CD14-positive monocyte (primary cell): ENCODE measurements around the gene UBE2QL1. TPM values are rescaled to one million over a fixed set of nuclear protein-coding genes. Genes with fewer than 3 reads are reported as not detected.

Experiments
- DNase-seq, 3 donors: peaks; one replicate each; pipeline ENCODE4 v3.0.0-alpha.2; 2011 to 2022
- H2AFZ ChIP-seq: 2 replicates; pipeline ENCODE4 v1.6.0; 2012; ENCODE audit warnings: mild to moderate bottlenecking, low read depth, low read length, inconsistent platforms; ENCODE audit not compliant: insufficient read depth, poor library complexity, severe bottlenecking
- H3K27ac ChIP-seq, 2 donors: 1 replicate in 1 of 2; 2 replicates in 1 of 2; pipeline ENCODE4 v1.5.1; 2012 to 2013; ENCODE audit warnings: low read length in 2 of 2, control low read depth in 1 of 2, inconsistent platforms in 1 of 2, low read depth in 1 of 2, mild to moderate bottlenecking in 1 of 2
- H3K27me3 ChIP-seq, 2 donors: one replicate each; pipeline versions ENCODE4 v1.6.0 to v1.6.1; 2011 to 2013; ENCODE audit warnings: low read length in 2 of 2; ENCODE audit not compliant: control insufficient read depth in 2 of 2, insufficient read depth in 2 of 2
- H3K36me3 ChIP-seq, 2 donors: replicated peaks in 1 of 2; 1 replicate in 1 of 2; 2 replicates in 1 of 2; pipeline versions ENCODE4 v1.5.1 to v1.6.1; 2012 to 2013; ENCODE audit warnings: low read length in 2 of 2, control low read depth in 1 of 2, inconsistent platforms in 1 of 2, mild to moderate bottlenecking in 1 of 2; ENCODE audit not compliant: insufficient read depth in 2 of 2, control insufficient read depth in 1 of 2
- H3K4me1 ChIP-seq, 2 donors: 1 replicate in 1 of 2; 2 replicates in 1 of 2; pipeline versions ENCODE4 v1.5.1 to v1.6.1; 2012 to 2013; ENCODE audit warnings: low read length in 2 of 2, control low read depth in 1 of 2, inconsistent platforms in 1 of 2, mild to moderate bottlenecking in 1 of 2, moderate library complexity in 1 of 2; ENCODE audit not compliant: insufficient read depth in 2 of 2, control insufficient read depth in 1 of 2
- H3K4me2 ChIP-seq: replicated peaks from 2 replicates; pipeline ENCODE3; 2012; ENCODE audit warnings: low read length, moderate library complexity, mild to moderate bottlenecking; ENCODE audit not compliant: poor library complexity, severe bottlenecking; ENCODE audit errors: extremely low read depth
- H3K4me3 ChIP-seq, 3 experiments: fragments of 200-600 bp in 1 of 3; sonication (generic) in 1 of 3; replicated peaks in 1 of 3; 1 replicate in 2 of 3; 2 replicates in 1 of 3; pipeline ENCODE4 v1.5.1; 2011 to 2013; ENCODE audit warnings: low read length in 3 of 3, mild to moderate bottlenecking in 3 of 3, control low read depth in 2 of 3, low read depth in 2 of 3, inconsistent platforms in 1 of 3, moderate library complexity in 1 of 3
- H3K79me2 ChIP-seq: 2 replicates; pipeline ENCODE4 v1.6.0; 2012; ENCODE audit warnings: mild to moderate bottlenecking, control low read depth, inconsistent platforms, low read length, moderate library complexity; ENCODE audit not compliant: insufficient read depth
- H3K9ac ChIP-seq: 2 replicates; pipeline ENCODE4 v1.6.0; 2017; ENCODE audit warnings: low read length, mild to moderate bottlenecking; ENCODE audit not compliant: insufficient read depth, poor library complexity, severe bottlenecking
- H3K9me3 ChIP-seq, 2 donors: replicated peaks in 1 of 2; 1 replicate in 1 of 2; 2 replicates in 1 of 2; pipeline versions ENCODE4 v1.5.1 to v1.6.1; 2012 to 2013; ENCODE audit warnings: low read length in 2 of 2, control low read depth in 1 of 2; ENCODE audit not compliant: control insufficient read depth in 1 of 2, insufficient read depth in 1 of 2
- H4K20me1 ChIP-seq: 2 replicates; pipeline ENCODE4 v1.6.0; 2012; ENCODE audit warnings: mild to moderate bottlenecking, low read length, control low read depth, moderate library complexity; ENCODE audit not compliant: insufficient read depth
- H3K27ac Mint-ChIP-seq, 7 donors: one replicate each; pipeline ENCODE4 v1.8.0; 2020; ENCODE audit warnings: mild to moderate bottlenecking in 7 of 7, mixed read lengths in 7 of 7, moderate library complexity in 6 of 7, inconsistent platforms in 2 of 7
- H3K27me3 Mint-ChIP-seq, 3 donors: one replicate each; pipeline ENCODE4 v1.8.0; 2021 to 2022; ENCODE audit warnings: low read depth in 3 of 3, mild to moderate bottlenecking in 3 of 3, mixed read lengths in 3 of 3, moderate library complexity in 3 of 3, inconsistent platforms in 1 of 3
- H3K36me3 Mint-ChIP-seq, 2 donors: one replicate each; pipeline ENCODE4 v1.8.0; 2020; ENCODE audit warnings: mixed read lengths in 2 of 2, inconsistent platforms in 1 of 2, mild to moderate bottlenecking in 1 of 2
- H3K4me1 Mint-ChIP-seq: one replicate; pipeline ENCODE4 v1.8.0; 2020; ENCODE audit warnings: mild to moderate bottlenecking, mixed read lengths
- H3K4me3 Mint-ChIP-seq, 2 donors: one replicate each; pipeline ENCODE4 v1.8.0; 2020; ENCODE audit warnings: mild to moderate bottlenecking in 2 of 2, mixed read lengths in 2 of 2, moderate library complexity in 1 of 2
- H3K9me3 Mint-ChIP-seq, 7 donors: one replicate each; pipeline ENCODE4 v1.8.0; 2020 to 2022; ENCODE audit warnings: mixed read lengths in 7 of 7, mild to moderate bottlenecking in 6 of 7, moderate library complexity in 6 of 7, inconsistent platforms in 2 of 7
- CTCF ChIP-seq: fragments of 200-600 bp; IDR thresholded peaks from one replicate; pipeline ENCODE4 v1.8.0; 2022; ENCODE audit warnings: antibody characterized with exemption, mild to moderate bottlenecking
- WGBS: methylation state at CpG from one replicate; pipeline ENCODE4 v1.1.5; 2013; ENCODE audit warnings: missing lambda C conversion rate; ENCODE audit not compliant: insufficient coverage; 5-methylcytosine and 5-hydroxymethylcytosine counted together
- intact Hi-C, 2 donors: fragments of 100-400 bp; cut with micrococcal nuclease; formaldehyde crosslinking; loops; one replicate each; pipeline versions ENCODE4 v1.15.0 to v1.15.1; 2023
- polyA plus RNA-seq, 3 donors: library from polyadenylated mRNA; depleted of rRNA in 1 of 3; unstranded in 2 of 3; stranded (reverse) in 1 of 3; fragments of 300-500 nt in 2 of 3; fragments of >200 nt in 1 of 3; fragmentation: Illumina TruSeq in 2 of 3; gene quantifications; 1 replicate in 2 of 3; 2 replicates in 1 of 3; pipeline ENCODE4 v1.2.3, GENCODE V29; 2012 to 2021

Gene UBE2QL1
- polyA plus RNA-seq, 3 donors = not detected

- WGBS = 32% methylated on average over 6 of the region's 8 CpGs
- Histone ChIP-seq H3K4me1 (no peaks in the 10 kb centered on the region), H3K9me3 (peaks cover 0 to 3% of the 10 kb centered on the region in 2 donors), H3K36me3 (no peaks in the 10 kb centered on the region), H3K27me3 (no peaks in the 10 kb centered on the region), H2AFZ (no peak overlapping the region), H3K4me3 (no peak overlapping the region), H3K79me2 (no peaks in the 10 kb centered on the region), H4K20me1 (no peaks in the 10 kb centered on the region), H3K9ac (no peak overlapping the region), H3K27ac (no peak overlapping the region), H3K4me2 (no peak overlapping the region)
- no peak for DNase-seq
- intact Hi-C loops = no loop called here
- Mint-ChIP-seq H3K4me3 (no peak overlapping the region), H3K36me3 (no peaks in the 10 kb centered on the region), H3K4me1 (no peaks in the 10 kb centered on the region), H3K9me3 (peaks cover 0 to 6% (median 0%) of the 10 kb centered on the region in 7 donors), H3K27ac (no peak overlapping the region), H3K27me3 (peaks cover 9 to 19% (median 18%) of the 10 kb centered on the region in 3 donors)
- TF ChIP-seq CTCF = peak; percentile 10
Measured at GRCh38 chr5:6435356-6435755, 13.3 kb upstream of the UBE2QL1 start.

GRCh38 chr5:6436715-6437331 is 11.8 kb upstream of the UBE2QL1 start:
- intact Hi-C loops = no loop called here
- no peak for TF ChIP-seq CTCF
- Mint-ChIP-seq H3K4me3 (no peak overlapping the region), H3K4me1 (no peaks in the 10 kb centered on the region), H3K9me3 (peaks cover 0 to 11% (median 2%) of the 10 kb centered on the region in 7 donors), H3K27me3 (peaks cover 11 to 19% (median 15%) of the 10 kb centered on the region in 3 donors), H3K36me3 (no peaks in the 10 kb centered on the region), H3K27ac (no peak overlapping the region)
- Histone ChIP-seq H3K4me3 (no peak overlapping the region), H3K9ac (no peak overlapping the region), H4K20me1 (no peaks in the 10 kb centered on the region), H3K27me3 (no peaks in the 10 kb centered on the region), H3K79me2 (no peaks in the 10 kb centered on the region), H3K27ac (no peak overlapping the region), H3K4me2 (no peak overlapping the region), H3K4me1 (no peaks in the 10 kb centered on the region), H3K36me3 (no peaks in the 10 kb centered on the region), H2AFZ (no peak overlapping the region), H3K9me3 (peaks cover 0 to 3% of the 10 kb centered on the region in 2 donors)
- 78% methylated on average over 2 of the region's 4 CpGs for WGBS
- DNase-seq = no peak
